HepG2 (cell line): ENCODE measurements around the gene VAMP8. TPM values are rescaled to one million over a fixed set of nuclear protein-coding genes. Genes with fewer than 3 reads are reported as not detected.

Experiments used
- MXD4 ChIP-seq: IDR thresholded peaks from 2 replicates; pipeline ENCODE4 v1.6.1; 2016; ENCODE audit warnings: mild to moderate bottlenecking, missing biosample characterization, missing genetic modification reagents
- RFX3 ChIP-seq: IDR thresholded peaks from 2 replicates; pipeline ENCODE4 v1.6.1; 2016; ENCODE audit warnings: missing biosample characterization, missing genetic modification reagents
- SAP130 ChIP-seq: IDR thresholded peaks from 2 replicates; pipeline ENCODE4 v1.6.1; 2016; ENCODE audit warnings: low read depth
- TARDBP ChIP-seq: sonication (generic); formaldehyde crosslinking; IDR thresholded peaks from 2 replicates; pipeline ENCODE4 v1.8.0; 2022; ENCODE audit warnings: mild to moderate bottlenecking, missing genetic modification reagents
- ZNF256 ChIP-seq: sonication (generic); formaldehyde crosslinking; conservative IDR thresholded peaks from 2 replicates; pipeline ENCODE4 v1.4.0; 2020; ENCODE audit warnings: missing genetic modification reagents
- ZNF350 ChIP-seq: sonication (generic); formaldehyde crosslinking; IDR thresholded peaks from 2 replicates; pipeline ENCODE4 v1.4.0; 2020; ENCODE audit warnings: mild to moderate bottlenecking, low read depth, missing genetic modification reagents, borderline replicate concordance
- ZNF557 ChIP-seq: sonication (generic); formaldehyde crosslinking; IDR thresholded peaks from 2 replicates; pipeline ENCODE4 v1.4.0; 2020; ENCODE audit warnings: missing genetic modification reagents
- ZNF878 ChIP-seq: sonication (generic); formaldehyde crosslinking; IDR thresholded peaks from 2 replicates; pipeline ENCODE4 v1.8.1; 2023; ENCODE audit warnings: mild to moderate bottlenecking, missing genetic modification reagents, moderate library complexity
- ZSCAN21 ChIP-seq: sonication (generic); formaldehyde crosslinking; IDR thresholded peaks from 2 replicates; pipeline ENCODE4 v1.8.0; 2022; ENCODE audit warnings: mild to moderate bottlenecking, missing genetic modification reagents, moderate library complexity, borderline replicate concordance
- ZZZ3 ChIP-seq: sonication (generic); formaldehyde crosslinking; IDR thresholded peaks from 2 replicates; pipeline ENCODE4 v1.4.0; 2020; ENCODE audit warnings: missing genetic modification reagents, mild to moderate bottlenecking, borderline replicate concordance
- polyA plus RNA-seq, 8 experiments: library from polyadenylated mRNA; depleted of rRNA in 3 of 8; stranded (reverse) in 7 of 8; unstranded in 1 of 8; fragments of >200 nt; fragmentation: Illumina TruSeq in 4 of 8; extraction: Trizol in 4 of 8; gene quantifications; 2 replicates each; pipeline versions ENCODE4 v1.2.1 to v1.2.3, GENCODE V29; 2011 to 2016; ENCODE audit warnings: low read depth in 4 of 8, missing spikeins in 1 of 8, mixed read lengths in 1 of 8; ENCODE audit not compliant: insufficient read depth in 1 of 8
- total RNA-seq, 5 experiments: library from RNA; depleted of rRNA; stranded (reverse); fragments of >200 nt; fragmentation: Illumina TruSeq; extraction: Trizol; gene quantifications; 2 replicates each; pipeline ENCODE4 v1.2.3, GENCODE V29; 2016; ENCODE audit warnings: low read depth in 1 of 5
- TF ChIP-seq, protein P1 (sequence below): sonication (generic); formaldehyde crosslinking; IDR thresholded peaks from 2 replicates; pipeline ENCODE4; 2020; ENCODE audit warnings: missing genetic modification reagents, mild to moderate bottlenecking, borderline replicate concordance
- TF ChIP-seq, protein P2 (sequence below): sonication (generic); formaldehyde crosslinking; IDR thresholded peaks from 2 replicates; pipeline ENCODE4 v1.8.1; 2023; ENCODE audit warnings: mild to moderate bottlenecking, missing genetic modification reagents
- TF ChIP-seq, protein P3 (sequence below): sonication (generic); formaldehyde crosslinking; IDR thresholded peaks from 2 replicates; pipeline ENCODE4 v1.5.1; 2020; ENCODE audit warnings: mild to moderate bottlenecking, missing genetic modification reagents, moderate library complexity
- TF ChIP-seq, protein P4 (sequence below): sonication (generic); formaldehyde crosslinking; IDR thresholded peaks from 2 replicates; pipeline ENCODE4 v1.4.0; 2020; ENCODE audit warnings: missing genetic modification reagents
- TF ChIP-seq, protein P5 (sequence below): sonication (generic); formaldehyde crosslinking; IDR thresholded peaks from 2 replicates; pipeline ENCODE4 v1.5.0; 2020; ENCODE audit warnings: missing genetic modification reagents
- TF ChIP-seq, protein P6 (sequence below): sonication (generic); formaldehyde crosslinking; IDR thresholded peaks from 2 replicates; pipeline ENCODE4 v1.4.0; 2020; ENCODE audit warnings: low read depth, missing genetic modification reagents

VAMP8 gene
- total and polyA plus RNA-seq, 2 of the 13 experiments (the other 11 are each of a cell fraction or from before 2014, with no cell fraction given) = 83.3 to 157 TPM

DNA sequence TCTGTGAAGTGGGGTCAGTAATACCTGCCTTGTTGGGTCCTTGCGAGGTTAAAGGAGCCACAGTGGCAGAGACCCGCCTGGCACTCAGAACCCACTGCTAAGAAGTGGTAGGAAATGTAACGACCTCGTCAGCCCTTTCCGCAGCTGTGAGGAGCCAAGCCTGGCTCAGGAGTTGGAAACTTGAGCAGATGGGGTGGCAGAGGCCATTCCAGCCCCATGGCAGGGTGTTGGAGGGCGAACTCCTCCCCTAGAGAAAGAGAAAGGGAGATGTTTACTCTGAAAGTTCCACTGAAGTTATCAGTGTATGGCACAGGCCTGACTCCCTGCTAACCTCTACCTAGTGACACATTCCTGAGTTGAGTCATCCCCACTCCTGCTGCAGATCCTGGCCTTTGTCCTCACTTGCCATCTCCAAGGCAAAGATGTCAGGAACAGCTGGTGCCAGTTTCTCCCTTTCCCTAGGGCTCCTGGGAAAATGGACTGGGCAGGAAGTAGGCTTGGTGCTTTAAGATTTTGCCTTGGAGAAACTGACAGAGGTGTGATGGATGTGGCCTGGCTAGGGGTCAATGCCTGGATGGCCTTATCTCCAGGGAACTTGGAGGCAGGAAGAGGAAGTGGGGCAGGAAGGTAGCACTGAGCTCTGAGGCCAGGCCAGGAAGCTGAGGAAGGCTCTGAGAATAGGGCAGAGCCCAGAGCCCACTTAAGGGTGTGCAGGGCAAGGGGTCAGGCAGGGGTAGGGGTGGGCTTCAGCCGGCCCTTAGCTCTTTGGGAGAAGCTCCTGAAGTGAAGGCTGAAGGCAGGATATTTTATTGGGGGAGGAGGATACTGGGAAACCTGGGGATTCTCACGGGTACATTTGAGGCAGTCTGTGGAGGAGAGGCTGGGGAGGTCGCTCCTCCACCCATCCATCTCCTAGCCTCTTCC is 7.7 kb downstream of the VAMP8 start (continued):
- peak; percentile 78; the same call in 1 of the 2 replicates for TF ChIP-seq MXD4 (CRISPR knock-in tag)
- 0 out of 2 replicates have a peak, but pooled peaks have one; percentile 90 for TF ChIP-seq ZZZ3
- TF ChIP-seq, protein P1, sequence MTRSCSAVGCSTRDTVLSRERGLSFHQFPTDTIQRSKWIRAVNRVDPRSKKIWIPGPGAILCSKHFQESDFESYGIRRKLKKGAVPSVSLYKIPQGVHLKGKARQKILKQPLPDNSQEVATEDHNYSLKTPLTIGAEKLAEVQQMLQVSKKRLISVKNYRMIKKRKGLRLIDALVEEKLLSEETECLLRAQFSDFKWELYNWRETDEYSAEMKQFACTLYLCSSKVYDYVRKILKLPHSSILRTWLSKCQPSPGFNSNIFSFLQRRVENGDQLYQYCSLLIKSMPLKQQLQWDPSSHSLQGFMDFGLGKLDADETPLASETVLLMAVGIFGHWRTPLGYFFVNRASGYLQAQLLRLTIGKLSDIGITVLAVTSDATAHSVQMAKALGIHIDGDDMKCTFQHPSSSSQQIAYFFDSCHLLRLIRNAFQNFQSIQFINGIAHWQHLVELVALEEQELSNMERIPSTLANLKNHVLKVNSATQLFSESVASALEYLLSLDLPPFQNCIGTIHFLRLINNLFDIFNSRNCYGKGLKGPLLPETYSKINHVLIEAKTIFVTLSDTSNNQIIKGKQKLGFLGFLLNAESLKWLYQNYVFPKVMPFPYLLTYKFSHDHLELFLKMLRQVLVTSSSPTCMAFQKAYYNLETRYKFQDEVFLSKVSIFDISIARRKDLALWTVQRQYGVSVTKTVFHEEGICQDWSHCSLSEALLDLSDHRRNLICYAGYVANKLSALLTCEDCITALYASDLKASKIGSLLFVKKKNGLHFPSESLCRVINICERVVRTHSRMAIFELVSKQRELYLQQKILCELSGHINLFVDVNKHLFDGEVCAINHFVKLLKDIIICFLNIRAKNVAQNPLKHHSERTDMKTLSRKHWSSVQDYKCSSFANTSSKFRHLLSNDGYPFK (CRISPR knock-in tag) = peak; percentile 66
- TF ChIP-seq ZNF878 = peak; percentile 46; the same call in 1 of the 2 replicates
- TF ChIP-seq, protein P2, sequence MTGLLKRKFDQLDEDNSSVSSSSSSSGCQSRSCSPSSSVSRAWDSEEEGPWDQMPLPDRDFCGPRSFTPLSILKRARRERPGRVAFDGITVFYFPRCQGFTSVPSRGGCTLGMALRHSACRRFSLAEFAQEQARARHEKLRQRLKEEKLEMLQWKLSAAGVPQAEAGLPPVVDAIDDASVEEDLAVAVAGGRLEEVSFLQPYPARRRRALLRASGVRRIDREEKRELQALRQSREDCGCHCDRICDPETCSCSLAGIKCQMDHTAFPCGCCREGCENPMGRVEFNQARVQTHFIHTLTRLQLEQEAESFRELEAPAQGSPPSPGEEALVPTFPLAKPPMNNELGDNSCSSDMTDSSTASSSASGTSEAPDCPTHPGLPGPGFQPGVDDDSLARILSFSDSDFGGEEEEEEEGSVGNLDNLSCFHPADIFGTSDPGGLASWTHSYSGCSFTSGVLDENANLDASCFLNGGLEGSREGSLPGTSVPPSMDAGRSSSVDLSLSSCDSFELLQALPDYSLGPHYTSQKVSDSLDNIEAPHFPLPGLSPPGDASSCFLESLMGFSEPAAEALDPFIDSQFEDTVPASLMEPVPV = peak; percentile 89; the same call in 1 of the 2 replicates
- TF ChIP-seq, protein P3, sequence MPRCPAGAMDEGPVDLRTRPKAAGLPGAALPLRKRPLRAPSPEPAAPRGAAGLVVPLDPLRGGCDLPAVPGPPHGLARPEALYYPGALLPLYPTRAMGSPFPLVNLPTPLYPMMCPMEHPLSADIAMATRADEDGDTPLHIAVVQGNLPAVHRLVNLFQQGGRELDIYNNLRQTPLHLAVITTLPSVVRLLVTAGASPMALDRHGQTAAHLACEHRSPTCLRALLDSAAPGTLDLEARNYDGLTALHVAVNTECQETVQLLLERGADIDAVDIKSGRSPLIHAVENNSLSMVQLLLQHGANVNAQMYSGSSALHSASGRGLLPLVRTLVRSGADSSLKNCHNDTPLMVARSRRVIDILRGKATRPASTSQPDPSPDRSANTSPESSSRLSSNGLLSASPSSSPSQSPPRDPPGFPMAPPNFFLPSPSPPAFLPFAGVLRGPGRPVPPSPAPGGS (CRISPR knock-in tag) = no peak; the same call in 1 of the 2 replicates
- peak; percentile 8; the same call in 1 of the 2 replicates for TF ChIP-seq ZNF256 (CRISPR knock-in tag)
- TF ChIP-seq, protein P4, sequence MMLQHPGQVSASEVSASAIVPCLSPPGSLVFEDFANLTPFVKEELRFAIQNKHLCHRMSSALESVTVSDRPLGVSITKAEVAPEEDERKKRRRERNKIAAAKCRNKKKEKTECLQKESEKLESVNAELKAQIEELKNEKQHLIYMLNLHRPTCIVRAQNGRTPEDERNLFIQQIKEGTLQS = peak; percentile 94
- TF ChIP-seq, protein P5, sequence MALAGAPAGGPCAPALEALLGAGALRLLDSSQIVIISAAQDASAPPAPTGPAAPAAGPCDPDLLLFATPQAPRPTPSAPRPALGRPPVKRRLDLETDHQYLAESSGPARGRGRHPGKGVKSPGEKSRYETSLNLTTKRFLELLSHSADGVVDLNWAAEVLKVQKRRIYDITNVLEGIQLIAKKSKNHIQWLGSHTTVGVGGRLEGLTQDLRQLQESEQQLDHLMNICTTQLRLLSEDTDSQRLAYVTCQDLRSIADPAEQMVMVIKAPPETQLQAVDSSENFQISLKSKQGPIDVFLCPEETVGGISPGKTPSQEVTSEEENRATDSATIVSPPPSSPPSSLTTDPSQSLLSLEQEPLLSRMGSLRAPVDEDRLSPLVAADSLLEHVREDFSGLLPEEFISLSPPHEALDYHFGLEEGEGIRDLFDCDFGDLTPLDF (CRISPR knock-in tag) = peak; percentile 48; the same call in 1 of the 2 replicates
- no peak for TF ChIP-seq ZNF557
- no peak; the same call in 1 of the 2 replicates for TF ChIP-seq ZSCAN21 (CRISPR knock-in tag)
- TF ChIP-seq ZNF350 = peak; percentile 96; the same call in 1 of the 2 replicates
- TF ChIP-seq, protein P6, sequence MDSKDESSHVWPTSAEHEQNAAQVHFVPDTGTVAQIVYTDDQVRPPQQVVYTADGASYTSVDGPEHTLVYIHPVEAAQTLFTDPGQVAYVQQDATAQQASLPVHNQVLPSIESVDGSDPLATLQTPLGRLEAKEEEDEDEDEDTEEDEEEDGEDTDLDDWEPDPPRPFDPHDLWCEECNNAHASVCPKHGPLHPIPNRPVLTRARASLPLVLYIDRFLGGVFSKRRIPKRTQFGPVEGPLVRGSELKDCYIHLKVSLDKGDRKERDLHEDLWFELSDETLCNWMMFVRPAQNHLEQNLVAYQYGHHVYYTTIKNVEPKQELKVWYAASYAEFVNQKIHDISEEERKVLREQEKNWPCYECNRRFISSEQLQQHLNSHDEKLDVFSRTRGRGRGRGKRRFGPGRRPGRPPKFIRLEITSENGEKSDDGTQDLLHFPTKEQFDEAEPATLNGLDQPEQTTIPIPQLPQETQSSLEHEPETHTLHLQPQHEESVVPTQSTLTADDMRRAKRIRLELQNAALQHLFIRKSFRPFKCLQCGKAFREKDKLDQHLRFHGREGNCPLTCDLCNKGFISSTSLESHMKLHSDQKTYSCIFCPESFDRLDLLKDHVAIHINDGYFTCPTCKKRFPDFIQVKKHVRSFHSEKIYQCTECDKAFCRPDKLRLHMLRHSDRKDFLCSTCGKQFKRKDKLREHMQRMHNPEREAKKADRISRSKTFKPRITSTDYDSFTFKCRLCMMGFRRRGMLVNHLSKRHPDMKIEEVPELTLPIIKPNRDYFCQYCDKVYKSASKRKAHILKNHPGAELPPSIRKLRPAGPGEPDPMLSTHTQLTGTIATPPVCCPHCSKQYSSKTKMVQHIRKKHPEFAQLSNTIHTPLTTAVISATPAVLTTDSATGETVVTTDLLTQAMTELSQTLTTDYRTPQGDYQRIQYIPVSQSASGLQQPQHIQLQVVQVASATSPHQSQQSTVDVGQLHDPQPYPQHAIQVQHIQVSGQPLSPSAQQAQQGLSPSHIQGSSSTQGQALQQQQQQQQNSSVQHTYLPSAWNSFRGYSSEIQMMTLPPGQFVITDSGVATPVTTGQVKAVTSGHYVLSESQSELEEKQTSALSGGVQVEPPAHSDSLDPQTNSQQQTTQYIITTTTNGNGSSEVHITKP (CRISPR knock-in tag) = peak; percentile 98
- TF ChIP-seq TARDBP (CRISPR knock-in tag) = peak; percentile 96
- peak; percentile 98 for TF ChIP-seq SAP130 (CRISPR knock-in tag)
- peak; percentile 40 for TF ChIP-seq RFX3 (CRISPR knock-in tag)
